DND-41 (cell line): Measurements from ENCODE around the gene OR2A5.

ENCODE experiments used
- ATAC-seq: fragments of 200-7000 bp; cut with Tn5 transposase; 3 replicates; pipeline ENCODE4 v1.9.1; 2021; ENCODE audit warnings: low read depth; ENCODE audit not compliant: insufficient read depth
- DNase-seq: peaks from one replicate; pipeline ENCODE4 v3.0.0-alpha.2; 2020
- H2AFZ ChIP-seq: 2 replicates; pipeline ENCODE4 v1.6.0; 2012; ENCODE audit warnings: low read depth, low read length
- H3K27ac ChIP-seq: 2 replicates; pipeline ENCODE4 v1.5.1; 2012; ENCODE audit warnings: low read length, inconsistent platforms
- H3K27me3 ChIP-seq: fragments of 200-600 bp; sonication (generic); 2 replicates; pipeline ENCODE4 v1.6.0; 2012; ENCODE audit warnings: low read length, mild to moderate bottlenecking, inconsistent platforms; ENCODE audit not compliant: insufficient read depth, poor library complexity
- H3K36me3 ChIP-seq: 2 replicates; pipeline ENCODE4 v1.5.1; 2012; ENCODE audit warnings: low read length, inconsistent platforms; ENCODE audit not compliant: insufficient read depth
- H3K4me1 ChIP-seq: 2 replicates; pipeline ENCODE4 v1.5.1; 2012; ENCODE audit warnings: mild to moderate bottlenecking, low read length; ENCODE audit not compliant: insufficient read depth
- H3K4me2 ChIP-seq: 2 replicates; pipeline ENCODE4 v1.6.0; 2012; ENCODE audit warnings: mild to moderate bottlenecking, moderate library complexity, low read length, inconsistent platforms; ENCODE audit not compliant: insufficient read depth
- H3K4me3 ChIP-seq, 2 experiments: fragments of 200-600 bp in 1 of 2; shearing (Covaris generic) in 1 of 2; 2 replicates each; pipeline ENCODE4 v1.5.1; 2012 to 2016; ENCODE audit warnings: inconsistent platforms in 2 of 2, low read length in 2 of 2, mild to moderate bottlenecking in 2 of 2, low read depth in 1 of 2, moderate library complexity in 1 of 2
- H3K79me2 ChIP-seq: 2 replicates; pipeline ENCODE4 v1.6.0; 2012; ENCODE audit warnings: low read length, inconsistent platforms; ENCODE audit not compliant: insufficient read depth
- H3K9ac ChIP-seq: 2 replicates; pipeline ENCODE4 v1.6.0; 2012; ENCODE audit warnings: low read depth, mild to moderate bottlenecking, inconsistent platforms, low read length, moderate library complexity
- H3K9me3 ChIP-seq: 2 replicates; pipeline ENCODE4 v1.5.1; 2012; ENCODE audit warnings: low read length, moderate library complexity, mild to moderate bottlenecking, inconsistent platforms; ENCODE audit not compliant: insufficient read depth, severe bottlenecking
- H4K20me1 ChIP-seq: 2 replicates; pipeline ENCODE4 v1.6.0; 2012; ENCODE audit warnings: low read length; ENCODE audit not compliant: insufficient read depth
- CTCF ChIP-seq: IDR thresholded peaks from 2 replicates; pipeline ENCODE4 v1.5.1; 2012; ENCODE audit warnings: borderline replicate concordance, low read length, moderate library complexity, mild to moderate bottlenecking; ENCODE audit not compliant: poor library complexity, severe bottlenecking; ENCODE audit errors: extremely low read depth
- EZH2 ChIP-seq: IDR thresholded peaks from 3 replicates; pipeline ENCODE4 v1.6.1; 2012; ENCODE audit warnings: borderline replicate concordance, low read depth, mild to moderate bottlenecking, moderate library complexity, low read length, inconsistent platforms; ENCODE audit not compliant: severe bottlenecking

OR2A5 gene

GRCh38 chr7:144063710-144064109 lies 15.0 kb downstream of the OR2A5 start:
- Histone ChIP-seq H3K27me3 (no peaks in the 10 kb centered on the region), H3K4me3 (no peak overlapping the region), H2AFZ (no peak overlapping the region), H3K9ac (no peak overlapping the region), H3K27ac (no peak overlapping the region), H3K4me1 (no peaks in the 10 kb centered on the region), H4K20me1 (no peaks in the 10 kb centered on the region), H3K9me3 (no peaks in the 10 kb centered on the region), H3K36me3 (no peaks in the 10 kb centered on the region), H3K79me2 (no peaks in the 10 kb centered on the region), H3K4me2 (no peak overlapping the region)
- no peak for DNase-seq
- no peak for ATAC-seq
- TF ChIP-seq CTCF (peak; percentile 49), EZH2 (no peak)

- no peak for TF ChIP-seq CTCF
- TF ChIP-seq EZH2 = no peak
- Histone ChIP-seq H3K27me3 (no peaks in the 10 kb centered on the region), H2AFZ (no peak within 1 kb of the TSS), H3K9me3 (no peaks in the 10 kb centered on the region), H3K27ac (no peak within 1 kb of the TSS), H3K36me3 (no peaks in the 10 kb centered on the region), H3K4me2 (no peak within 1 kb of the TSS), H3K9ac (no peak within 1 kb of the TSS), H3K79me2 (no peaks in the 10 kb centered on the region), H3K4me3 (no peak within 1 kb of the TSS), H4K20me1 (no peaks in the 10 kb centered on the region), H3K4me1 (no peaks in the 10 kb centered on the region)
- DNase-seq (no peak), ATAC-seq (no peak)
Measured at GRCh38 chr7:144069511-144069910, 20.8 kb downstream of the OR2A5 start, which contains the start of gene OR2A25. Gene OR2A25, plus strand, starts transcription at chr7:144069811. Its CDS starts 4,409 bp downstream, at chr7:144074220.

GRCh38 chr7:144069953-144070352 lies 21.2 kb downstream of the OR2A5 start:
- no peak overlapping the region for H3K27ac ChIP-seq
- H3K36me3 ChIP-seq = no peaks in the 10 kb centered on the region
- no peaks in the 10 kb centered on the region for H3K4me1 ChIP-seq
- H4K20me1 ChIP-seq = no peaks in the 10 kb centered on the region
- ATAC-seq (no peak), DNase-seq (no peak)
- TF ChIP-seq EZH2 (no peak), CTCF (no peak)
- no peak overlapping the region for H3K9ac ChIP-seq
- H3K9me3 ChIP-seq = no peaks in the 10 kb centered on the region
- H3K27me3 ChIP-seq = no peaks in the 10 kb centered on the region
- H2AFZ ChIP-seq = no peak overlapping the region
- no peaks in the 10 kb centered on the region for H3K79me2 ChIP-seq
- no peak overlapping the region for H3K4me2 ChIP-seq
- H3K4me3 ChIP-seq = no peak overlapping the region

GRCh38 chr7:144074374-144074773 lies 25.6 kb downstream of the OR2A5 start:
- H4K20me1 ChIP-seq = no peaks in the 10 kb centered on the region
- H3K27me3 ChIP-seq = no peaks in the 10 kb centered on the region
- no peak overlapping the region for H2AFZ ChIP-seq
- DNase-seq (no peak), ATAC-seq (no peak)
- H3K4me1 ChIP-seq = no peaks in the 10 kb centered on the region
- H3K79me2 ChIP-seq = no peaks in the 10 kb centered on the region
- no peaks in the 10 kb centered on the region for H3K9me3 ChIP-seq
- H3K9ac ChIP-seq = no peak overlapping the region
- H3K4me2 ChIP-seq = no peak overlapping the region
- H3K36me3 ChIP-seq = no peaks in the 10 kb centered on the region
- H3K27ac ChIP-seq = no peak overlapping the region
- H3K4me3 ChIP-seq = no peak overlapping the region
- TF ChIP-seq CTCF (no peak), EZH2 (no peak)
